Right atrium auricular region (tissue), 2 donors: ENCODE data around the gene NKD2. TPM values are rescaled to one million over a fixed set of nuclear protein-coding genes. Genes with fewer than 3 reads are reported as not detected.

Source experiments
- DNase-seq: peaks from one replicate; pipeline ENCODE4 v3.0.0-alpha.2; 2019; ENCODE audit warnings: low spot score
- H3K27ac ChIP-seq, 2 donors: fragments of 200-600 bp; sonication (generic); 1 replicate in 1 of 2; 2 replicates in 1 of 2; pipeline ENCODE4 v1.5.1; 2016 to 2019
- H3K27me3 ChIP-seq, 2 donors: fragments of 200-600 bp; sonication (generic); one replicate each; pipeline versions ENCODE4 v1.5.1 to v1.6.0; 2017 to 2019
- H3K36me3 ChIP-seq: fragments of 200-600 bp; sonication (generic); one replicate; pipeline ENCODE4 v1.5.1; 2016
- H3K4me1 ChIP-seq, 2 donors: fragments of 200-600 bp; sonication (generic); one replicate each; pipeline versions ENCODE4 v1.5.1 to v1.6.0; 2017 to 2019
- H3K4me3 ChIP-seq, 2 donors: fragments of 200-600 bp; sonication (generic); 1 replicate in 1 of 2; 2 replicates in 1 of 2; pipeline ENCODE4 v1.5.1; 2017 to 2019; ENCODE audit warnings: mild to moderate bottlenecking in 1 of 2, moderate library complexity in 1 of 2
- H3K9me3 ChIP-seq, 2 donors: fragments of 200-600 bp; sonication (generic); one replicate each; pipeline ENCODE4 v1.5.1; 2019
- total RNA-seq, 2 donors: library from RNA; depleted of rRNA; stranded (reverse); fragments of >200 nt; gene quantifications; one replicate each; pipeline ENCODE4 v1.1.0, GENCODE V29; 2016
- TF ChIP-seq, protein P1 (sequence below), 2 donors: fragments of 200-600 bp; sonication (generic); IDR thresholded peaks; one replicate each; pipeline ENCODE4 v1.5.1; 2019; ENCODE audit warnings: antibody characterized with exemption in 2 of 2

The NKD2 gene
- total RNA-seq, 2 donors from 2014 or later = 2.4 to 2.8 TPM

DNA sequence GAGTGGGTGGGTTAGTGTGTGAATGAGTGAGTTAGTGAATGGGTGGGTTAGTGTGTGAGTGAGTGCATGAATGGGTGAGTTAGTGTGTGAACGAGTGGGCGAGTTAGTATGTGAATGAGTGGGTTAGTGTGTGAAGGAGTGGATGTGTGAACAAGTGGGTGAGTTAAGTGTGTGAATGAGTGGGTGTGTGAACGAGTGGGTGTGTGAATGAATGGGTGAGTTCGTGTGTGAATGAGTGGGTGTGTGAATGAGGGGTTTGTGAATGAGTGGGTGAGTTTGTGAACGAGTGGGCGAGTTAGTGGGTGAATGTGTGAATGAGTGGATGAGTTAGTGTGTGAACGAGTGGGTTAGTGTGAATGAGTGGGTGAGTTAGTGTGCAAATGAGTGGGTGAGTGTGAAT, 34.0 kb downstream of the NKD2 start:
- no peaks in the 10 kb centered on the region for H3K4me1 ChIP-seq

DNA sequence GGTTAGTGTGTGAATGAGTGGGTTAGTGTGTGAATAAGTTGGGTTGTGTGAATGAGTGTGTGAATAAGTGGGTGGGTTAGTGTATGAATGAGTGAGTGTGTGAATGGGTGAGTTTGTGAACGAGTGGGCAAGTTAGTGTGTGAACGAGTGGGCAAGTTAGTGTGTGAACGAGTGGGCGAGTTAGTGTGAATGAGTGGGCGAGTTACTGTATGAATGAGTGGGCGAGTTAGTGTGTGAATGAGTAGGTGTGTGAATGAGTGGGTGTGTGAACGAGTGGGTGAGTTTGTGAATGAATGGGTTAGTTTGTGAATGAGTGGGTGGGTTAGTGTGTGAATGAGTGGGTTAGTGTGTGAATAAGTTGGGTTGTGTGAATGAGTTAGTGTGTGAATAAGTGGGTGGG, 34.7 kb downstream of the NKD2 start:
- Histone ChIP-seq H3K4me1 (no peaks in the 10 kb centered on the region), H3K36me3 (no peaks in the 10 kb centered on the region)

More for the DNA sequence above, 34.0 kb downstream of the NKD2 start:
- DNase-seq = no peak
- Histone ChIP-seq H3K4me3 (no peak overlapping the region), H3K27me3 (no peaks in the 10 kb centered on the region), H3K9me3 (no peaks in the 10 kb centered on the region), H3K27ac (no peak overlapping the region), H3K36me3 (no peaks in the 10 kb centered on the region)
- TF ChIP-seq, protein P1, sequence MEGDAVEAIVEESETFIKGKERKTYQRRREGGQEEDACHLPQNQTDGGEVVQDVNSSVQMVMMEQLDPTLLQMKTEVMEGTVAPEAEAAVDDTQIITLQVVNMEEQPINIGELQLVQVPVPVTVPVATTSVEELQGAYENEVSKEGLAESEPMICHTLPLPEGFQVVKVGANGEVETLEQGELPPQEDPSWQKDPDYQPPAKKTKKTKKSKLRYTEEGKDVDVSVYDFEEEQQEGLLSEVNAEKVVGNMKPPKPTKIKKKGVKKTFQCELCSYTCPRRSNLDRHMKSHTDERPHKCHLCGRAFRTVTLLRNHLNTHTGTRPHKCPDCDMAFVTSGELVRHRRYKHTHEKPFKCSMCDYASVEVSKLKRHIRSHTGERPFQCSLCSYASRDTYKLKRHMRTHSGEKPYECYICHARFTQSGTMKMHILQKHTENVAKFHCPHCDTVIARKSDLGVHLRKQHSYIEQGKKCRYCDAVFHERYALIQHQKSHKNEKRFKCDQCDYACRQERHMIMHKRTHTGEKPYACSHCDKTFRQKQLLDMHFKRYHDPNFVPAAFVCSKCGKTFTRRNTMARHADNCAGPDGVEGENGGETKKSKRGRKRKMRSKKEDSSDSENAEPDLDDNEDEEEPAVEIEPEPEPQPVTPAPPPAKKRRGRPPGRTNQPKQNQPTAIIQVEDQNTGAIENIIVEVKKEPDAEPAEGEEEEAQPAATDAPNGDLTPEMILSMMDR (IDR thresholded peaks at IDR 0.05) = no peak

DNA sequence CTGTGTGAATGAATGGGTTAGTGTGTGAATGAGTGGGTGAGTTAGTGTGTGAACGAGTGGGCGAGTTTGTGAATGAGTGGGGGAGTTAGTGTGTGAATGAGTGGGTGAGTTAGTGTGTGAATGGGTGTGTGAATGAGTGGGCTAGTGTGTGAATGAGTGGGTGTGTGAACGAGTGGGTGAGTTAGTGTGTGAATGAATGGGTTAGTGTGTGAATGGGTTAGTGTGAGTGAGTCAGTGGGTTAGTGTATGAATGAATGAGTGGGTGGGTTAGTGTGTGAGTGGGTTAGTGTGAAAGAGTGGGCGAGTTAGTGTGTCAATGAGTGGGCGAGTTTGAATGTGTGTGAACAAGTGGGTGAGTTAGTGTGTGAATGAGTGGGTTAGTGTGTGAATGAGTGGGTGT, 35.5 kb downstream of the NKD2 start:
- Histone ChIP-seq H3K4me3 (no peak overlapping the region), H3K36me3 (no peaks in the 10 kb centered on the region), H3K4me1 (no peaks in the 10 kb centered on the region), H3K27ac (no peak overlapping the region), H3K27me3 (no peaks in the 10 kb centered on the region), H3K9me3 (no peaks in the 10 kb centered on the region)
- TF ChIP-seq, protein P1 (IDR thresholded peaks at IDR 0.05) = no peak
- DNase-seq = no peak

More for the DNA sequence above, 34.7 kb downstream of the NKD2 start:
- H3K27me3 ChIP-seq = no peaks in the 10 kb centered on the region
- no peaks in the 10 kb centered on the region for H3K9me3 ChIP-seq
- no peak for DNase-seq
- H3K4me3 ChIP-seq = no peak overlapping the region
- TF ChIP-seq, protein P1 (IDR thresholded peaks at IDR 0.05) = no peak
- H3K27ac ChIP-seq = no peak overlapping the region

DNA sequence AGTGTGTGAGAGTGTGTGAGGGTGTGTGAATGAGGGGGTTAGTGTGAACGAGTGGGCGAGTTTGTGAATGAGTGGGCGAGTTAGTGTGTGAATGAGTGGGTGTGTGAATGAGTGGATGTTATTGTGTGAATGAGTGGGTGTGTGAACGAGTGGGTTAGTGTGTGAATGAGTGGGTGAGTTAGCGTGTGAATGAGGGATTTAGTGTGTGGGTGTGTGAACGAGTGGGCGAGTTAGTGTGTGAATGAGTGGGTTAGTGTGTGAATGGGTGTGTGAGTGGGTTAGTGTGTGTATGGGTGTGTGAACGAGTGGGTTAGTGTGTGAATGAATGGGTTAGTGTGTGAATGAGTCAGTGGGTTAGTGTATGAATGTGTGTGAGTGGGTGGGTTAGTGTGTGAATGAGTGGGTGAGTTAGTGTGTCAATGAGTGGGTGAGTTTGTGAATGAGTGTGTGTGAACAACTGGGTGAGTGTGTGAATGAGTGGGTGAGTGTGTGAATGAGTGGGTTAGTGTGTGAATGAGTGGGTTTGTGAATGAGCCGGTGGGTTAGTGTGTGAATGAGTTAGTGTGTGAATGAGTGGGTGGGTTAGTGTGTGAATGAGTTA, 37.5 kb downstream of the NKD2 start:
- H3K9me3 ChIP-seq = no peaks in the 10 kb centered on the region
- H3K36me3 ChIP-seq = no peaks in the 10 kb centered on the region
- no peaks in the 10 kb centered on the region for H3K27me3 ChIP-seq
- DNase-seq = no peak
- peaks cover 0 to 9% of the 10 kb centered on the region in 2 donors for H3K4me1 ChIP-seq
- no peak overlapping the region for H3K4me3 ChIP-seq
- no peak overlapping the region for H3K27ac ChIP-seq
- TF ChIP-seq, protein P1 (IDR thresholded peaks at IDR 0.05) = no peak

DNA sequence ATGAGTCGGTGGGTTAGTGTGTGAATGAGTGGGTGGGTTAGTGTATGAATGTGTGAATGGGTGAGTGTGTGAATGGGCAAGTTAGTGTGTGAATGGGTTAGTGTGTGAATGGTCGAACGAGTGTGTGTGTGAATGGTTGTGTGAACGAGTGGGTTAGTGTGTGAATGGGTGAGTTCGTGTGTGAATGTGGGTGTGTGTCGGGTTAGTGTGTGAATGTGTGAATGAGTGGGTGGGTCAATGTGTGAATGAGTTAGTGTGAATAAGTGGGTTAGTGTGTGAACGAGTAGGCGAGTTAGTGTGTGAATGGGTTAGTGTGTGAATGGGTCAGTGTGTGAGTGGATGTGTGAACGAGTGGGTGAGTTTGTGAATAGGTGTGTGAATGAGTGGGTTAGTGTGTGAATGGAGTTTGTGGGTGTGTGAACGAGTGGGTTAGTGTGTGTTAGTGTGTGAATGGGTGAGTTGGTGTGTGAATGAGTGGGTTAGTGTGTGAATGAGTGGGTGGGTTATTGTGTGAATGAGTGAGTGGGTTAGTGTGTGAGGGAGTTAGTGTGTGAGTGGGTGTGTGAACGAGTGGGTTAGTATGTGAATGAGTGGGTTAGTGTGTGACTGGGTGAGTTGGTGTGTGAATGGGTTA, 38.8 kb downstream of the NKD2 start:
- TF ChIP-seq, protein P1 (IDR thresholded peaks at IDR 0.05) = no peak
- peaks cover 9% of the 10 kb centered on the region for H3K36me3 ChIP-seq

More for the DNA sequence above, 38.8 kb downstream of the NKD2 start:
- Histone ChIP-seq H3K27ac (no peak overlapping the region), H3K4me3 (no peak overlapping the region), H3K9me3 (no peaks in the 10 kb centered on the region), H3K27me3 (no peaks in the 10 kb centered on the region), H3K4me1 (peaks cover 0 to 15% of the 10 kb centered on the region in 2 donors)
- no peak for DNase-seq
